Vagina (tissue), 2 donors: ENCODE measurements around the gene TNFRSF19. TPM values are rescaled to one million over a fixed set of nuclear protein-coding genes. Genes with fewer than 3 reads are reported as not detected.
A peak's percentile ranks its signal among the peaks of the same experiment; 100 is the strongest.
"Not testable (repeated sequence)": the region's sequence is repeated elsewhere in the genome, so short reads cannot be mapped to it uniquely, and the experiment has no call there.

Source experiments
- DNase-seq, 2 donors: peaks; one replicate each; pipeline ENCODE4 v3.0.0-alpha.2; 2017; ENCODE audit errors: extremely low spot score in 2 of 2
- H3K27ac ChIP-seq: fragments of 200-600 bp; sonication (generic); one replicate; pipeline ENCODE4 v1.5.1; 2019
- H3K27me3 ChIP-seq: fragments of 200-600 bp; sonication (generic); one replicate; pipeline ENCODE4 v1.5.1; 2019
- H3K36me3 ChIP-seq, 2 donors: fragments of 200-600 bp; sonication (generic); one replicate each; pipeline ENCODE4 v1.5.1; 2017 to 2019
- H3K4me1 ChIP-seq: fragments of 200-600 bp; sonication (generic); one replicate; pipeline ENCODE4 v1.5.1; 2019
- H3K4me3 ChIP-seq, 2 donors: fragments of 200-600 bp; sonication (generic); 1 replicate in 1 of 2; 2 replicates in 1 of 2; pipeline ENCODE4 v1.5.1; 2016 to 2019
- H3K9me3 ChIP-seq: fragments of 200-600 bp; sonication (generic); one replicate; pipeline ENCODE4 v1.5.1; 2019
- CTCF ChIP-seq, 3 experiments: fragments of 450-650 bp in 2 of 3; fragments of 200-600 bp in 1 of 3; sonication (generic) in 1 of 3; IDR thresholded peaks; one replicate each; pipeline ENCODE4 v1.5.1; 2017 to 2019; ENCODE audit warnings: antibody characterized with exemption in 3 of 3, mild to moderate bottlenecking in 2 of 3, moderate library complexity in 2 of 3
- POLR2A ChIP-seq, 2 donors: fragments of 450-650 bp; IDR thresholded peaks; one replicate each; pipeline ENCODE4 v1.6.1; 2017; ENCODE audit warnings: antibody characterized with exemption in 2 of 2, mild to moderate bottlenecking in 2 of 2, moderate library complexity in 2 of 2
- POLR2AphosphoS5 ChIP-seq, 2 donors: sonication (generic); formaldehyde crosslinking; IDR thresholded peaks; one replicate each; pipeline ENCODE4 v1.9.0; 2017; ENCODE audit warnings: antibody characterized with exemption in 2 of 2, mild to moderate bottlenecking in 2 of 2, low read depth in 1 of 2; ENCODE audit not compliant: insufficient read depth in 1 of 2
- intact Hi-C: fragments of 100-400 bp; cut with DNase I; formaldehyde crosslinking; loops from one replicate; pipeline ENCODE4 v1.15.1; 2023
- total RNA-seq: library from RNA; depleted of rRNA; stranded (reverse); fragments of >200 nt; gene quantifications from one replicate; pipeline ENCODE4 v1.2.3, GENCODE V29; 2016

Gene TNFRSF19
- total RNA-seq, 1 donor from 2014 or later: 10.3 TPM

- Histone ChIP-seq H3K4me1 (no peaks in the 10 kb centered on the region), H3K36me3 (peaks cover 0 to 8% of the 10 kb centered on the region in 2 donors), H3K27me3 (no peaks in the 10 kb centered on the region), H3K4me3 (no peak overlapping the region), H3K27ac (no peak overlapping the region), H3K9me3 (no peaks in the 10 kb centered on the region)
- no peak for TF ChIP-seq POLR2AphosphoS5 (IDR thresholded peaks at IDR 0.05; ENCODE audit: insufficient read depth in 1 of 2, low read depth in 1 of 2)
- TF ChIP-seq CTCF (IDR thresholded peaks at IDR 0.05): no peak
- no peak for TF ChIP-seq POLR2A (IDR thresholded peaks at IDR 0.05)
- no peak for DNase-seq
- intact Hi-C loops: no loop called here
Measured at GRCh38 chr13:23672616-23673015, 102.4 kb downstream of the TNFRSF19 start.

- no peak for DNase-seq
- H3K9me3 ChIP-seq: no peaks in the 10 kb centered on the region
- H3K27ac ChIP-seq: no peak overlapping the region
- H3K36me3 ChIP-seq: peaks cover 0 to 8% of the 10 kb centered on the region in 2 donors
- no peaks in the 10 kb centered on the region for H3K27me3 ChIP-seq
- TF ChIP-seq CTCF (IDR thresholded peaks at IDR 0.05): no peak
- no peak for TF ChIP-seq POLR2AphosphoS5 (IDR thresholded peaks at IDR 0.05; ENCODE audit: insufficient read depth in 1 of 2, low read depth in 1 of 2)
- no peak for TF ChIP-seq POLR2A (IDR thresholded peaks at IDR 0.05)
- H3K4me1 ChIP-seq: no peaks in the 10 kb centered on the region
- H3K4me3 ChIP-seq: no peak overlapping the region
- intact Hi-C loops: no loop called here
Measured at GRCh38 chr13:23673354-23673753, 103.1 kb downstream of the TNFRSF19 start.

GRCh38 chr13:23673867-23674605 is 103.8 kb downstream of the TNFRSF19 start:
- H3K27ac ChIP-seq: no peak overlapping the region

GRCh38 chr13:23674795-23675640 is 104.8 kb downstream of the TNFRSF19 start:
- intact Hi-C loops: no loop called here
- DNase-seq: no peak
- Histone ChIP-seq H3K4me1 (no peaks in the 10 kb centered on the region), H3K27me3 (no peaks in the 10 kb centered on the region), H3K27ac (no peak overlapping the region), H3K4me3 (no peak overlapping the region), H3K9me3 (no peaks in the 10 kb centered on the region), H3K36me3 (no peaks in the 10 kb centered on the region)
- TF ChIP-seq POLR2A (IDR thresholded peaks at IDR 0.05) (no peak), CTCF (IDR thresholded peaks at IDR 0.05) (no peak), POLR2AphosphoS5 (IDR thresholded peaks at IDR 0.05; ENCODE audit: insufficient read depth in 1 of 2, low read depth in 1 of 2) (peak in 1 of 2 donors; percentile 22)

More at GRCh38 chr13:23673867-23674605, 103.8 kb downstream of the TNFRSF19 start:
- TF ChIP-seq POLR2A (IDR thresholded peaks at IDR 0.05): no peak
- TF ChIP-seq POLR2AphosphoS5 (IDR thresholded peaks at IDR 0.05; ENCODE audit: insufficient read depth in 1 of 2, low read depth in 1 of 2): no peak
- TF ChIP-seq CTCF (IDR thresholded peaks at IDR 0.05): no peak
- Histone ChIP-seq H3K9me3 (no peaks in the 10 kb centered on the region), H3K4me3 (no peak overlapping the region), H3K27me3 (no peaks in the 10 kb centered on the region), H3K36me3 (peaks cover 0 to 2% of the 10 kb centered on the region in 2 donors), H3K4me1 (no peaks in the 10 kb centered on the region)
- intact Hi-C loops: no loop called here
- no peak for DNase-seq

GRCh38 chr13:23677679-23678288 is 107.6 kb downstream of the TNFRSF19 start:
- H3K4me1 ChIP-seq, H3K27ac ChIP-seq, intact Hi-C loops, H3K4me3 ChIP-seq, H3K9me3 ChIP-seq, DNase-seq, H3K36me3 ChIP-seq, H3K27me3 ChIP-seq: not testable (repeated sequence)
